ENCODE data around the gene KMT5C.

GRCh38 chr19:55336101-55336500 is 3.6 kb upstream of the KMT5C start:
- no peak for TF ChIP-seq CTCF (IDR thresholded peaks at IDR 0.05)
- TF ChIP-seq POLR2A (IDR thresholded peaks at IDR 0.05): no peak
- TF ChIP-seq EP300 (IDR thresholded peaks at IDR 0.05): no peak
- TF ChIP-seq POLR2AphosphoS5 (IDR thresholded peaks at IDR 0.05): no peak

Data from upper lobe of left lung (tissue), 4 donors.